OCI-LY1 (cell line): ENCODE measurements around the gene DNAAF8.

ENCODE experiments used
- CTCF ChIP-seq: fragments of 200-600 bp; sonication (generic), shearing (Covaris generic); IDR thresholded peaks from 2 replicates; pipeline ENCODE4 v1.5.1; 2017; ENCODE audit warnings: mild to moderate bottlenecking, antibody characterized with exemption, low read length, moderate library complexity, mixed read lengths
- EZH2 ChIP-seq: fragments of 200-600 bp; sonication (generic), shearing (Covaris generic); IDR thresholded peaks from 2 replicates; pipeline ENCODE4 v1.8.0; 2017; ENCODE audit warnings: borderline replicate concordance, mixed run types, mild to moderate bottlenecking, antibody characterized with exemption, low read length, moderate library complexity, mixed read lengths

GRCh38 chr16:4752351-4753100, 18.2 kb downstream of the DNAAF8 start:
- TF ChIP-seq EZH2 (no peak), CTCF (no peak)
